HepG2 (cell line): ENCODE measurements around the gene WSB2. TPM values are rescaled to one million over a fixed set of nuclear protein-coding genes. Genes with fewer than 3 reads are reported as not detected.

Experiments used
- ATAC-seq: fragments of 200-7000 bp; cut with Tn5 transposase; 3 replicates; pipeline ENCODE4 v1.9.1; 2020; ENCODE audit warnings: mild to moderate bottlenecking, moderate library complexity
- BruUV-seq: library from RNA; stranded (reverse); fragments of 400-500 nt; replicated peaks from 2 replicates; lab custom pipeline; 2021; lab: Mats Ljungman, UMichigan
- CTCF ChIA-PET: fragments of 300-600 bp; formaldehyde crosslinking; extraction: SDS; loops from one replicate; lab custom pipeline; 2021; ENCODE audit warnings: low total read pairs, inconsistent platforms, low intra/inter-chr PET ratio; lab: Yijun Ruan, JAX
- POLR2A ChIA-PET: fragments of 350-600 bp; sonication (Branson Sonifier 250); formaldehyde crosslinking; loops from one replicate; lab custom pipeline; 2020; ENCODE audit warnings: antibody characterized with exemption, inconsistent platforms; lab: Yijun Ruan, JAX
- DNase-seq: peaks from one replicate; pipeline ENCODE4 v3.0.0-alpha.2; 2015; ENCODE audit warnings: low spot score
- FAIRE-seq: peaks from 3 replicates; lab custom pipeline; 2011; peaks lifted over from hg19 to GRCh38; lab: Jason Lieb, UNC
- H2AFZ ChIP-seq: one replicate; pipeline ENCODE4 v1.6.1; 2011; ENCODE audit warnings: low read length, inconsistent platforms
- H3K27ac ChIP-seq: fragments of 300-600 bp; 3 replicates; pipeline ENCODE4 v1.8.0; 2011; ENCODE audit warnings: mixed run types, mild to moderate bottlenecking, mixed read lengths, low read length, inconsistent platforms; ENCODE audit not compliant: insufficient read depth; ENCODE audit errors: extremely low read length
- H3K27me3 ChIP-seq, 2 experiments: fragments of 200-600 bp in 1 of 2; 2 replicates in 1 of 2; 3 replicates in 1 of 2; pipeline versions ENCODE4 v1.6.0 to v1.8.0; 2011; ENCODE audit warnings: low read length in 2 of 2, mild to moderate bottlenecking in 2 of 2, moderate library complexity in 2 of 2, inconsistent platforms in 1 of 2; ENCODE audit not compliant: insufficient read depth in 2 of 2, control insufficient read depth in 1 of 2
- H3K36me3 ChIP-seq, 2 experiments: fragments of 200-600 bp in 1 of 2; replicated peaks in 1 of 2; 2 replicates in 1 of 2; 3 replicates in 1 of 2; pipeline versions ENCODE4 v1.5.1 to v1.8.0; 2011; ENCODE audit warnings: low read length in 2 of 2, inconsistent platforms in 1 of 2; ENCODE audit not compliant: insufficient read depth in 2 of 2, control insufficient read depth in 1 of 2
- H3K4me1 ChIP-seq: 2 replicates; pipeline ENCODE4 v1.5.1; 2012; ENCODE audit warnings: low read length, inconsistent platforms; ENCODE audit not compliant: insufficient read depth
- H3K4me2 ChIP-seq: 2 replicates; pipeline ENCODE4 v1.6.0; 2011; ENCODE audit warnings: low read depth, low read length, inconsistent platforms
- H3K4me3 ChIP-seq, 3 experiments: fragments of 200-600 bp in 1 of 3; sonication (generic), shearing (Covaris generic) in 1 of 3; replicated peaks in 1 of 3; 2 replicates each; pipeline ENCODE4 v1.5.1; 2011 to 2016; ENCODE audit warnings: low read length in 3 of 3, inconsistent platforms in 2 of 3, low read depth in 2 of 3, mild to moderate bottlenecking in 2 of 3, control low read depth in 1 of 3, mixed read lengths in 1 of 3; ENCODE audit not compliant: insufficient read depth in 1 of 3
- H3K79me2 ChIP-seq: one replicate; pipeline ENCODE4 v1.6.1; 2011; ENCODE audit warnings: low read length, inconsistent platforms; ENCODE audit not compliant: insufficient read depth
- H3K9ac ChIP-seq: 2 replicates; pipeline ENCODE4 v1.6.0; 2011; ENCODE audit warnings: mild to moderate bottlenecking, low read depth, low read length, inconsistent platforms; ENCODE audit not compliant: insufficient read depth
- H3K9me3 ChIP-seq: 2 replicates; pipeline ENCODE4 v1.5.1; 2012; ENCODE audit warnings: mild to moderate bottlenecking, low read length
- H4K20me1 ChIP-seq: 2 replicates; pipeline ENCODE4 v1.6.0; 2011; ENCODE audit warnings: inconsistent platforms, mild to moderate bottlenecking, low read length, moderate library complexity; ENCODE audit not compliant: insufficient read depth
- HOXA7 ChIP-seq: sonication (generic); formaldehyde crosslinking; IDR thresholded peaks from 2 replicates; pipeline ENCODE4 v1.8.1; 2022; ENCODE audit warnings: mild to moderate bottlenecking, missing genetic modification reagents, moderate library complexity
- MED13 ChIP-seq: sonication (generic); formaldehyde crosslinking; IDR thresholded peaks from 2 replicates; pipeline ENCODE4 v1.5.0; 2020; ENCODE audit warnings: missing genetic modification reagents
- MXI1 ChIP-seq: IDR thresholded peaks from 3 replicates; pipeline ENCODE4 v1.6.1; 2012; ENCODE audit warnings: low read depth, low read length, inconsistent platforms, borderline replicate concordance
- SIN3A ChIP-seq: IDR thresholded peaks from 2 replicates; pipeline ENCODE4 v1.6.1; 2011; ENCODE audit warnings: low read depth, mild to moderate bottlenecking, control low read depth, low read length, borderline replicate concordance
- TARDBP ChIP-seq: sonication (generic); formaldehyde crosslinking; IDR thresholded peaks from 2 replicates; pipeline ENCODE4 v1.8.0; 2022; ENCODE audit warnings: mild to moderate bottlenecking, missing genetic modification reagents
- ZFAT ChIP-seq: sonication (generic); formaldehyde crosslinking; conservative IDR thresholded peaks from 2 replicates; pipeline ENCODE4 v1.8.1; 2023; ENCODE audit warnings: missing genetic modification reagents, inconsistent platforms
- ZNF317 ChIP-seq: sonication (generic); formaldehyde crosslinking; IDR thresholded peaks from 2 replicates; pipeline ENCODE4 v1.5.0; 2020; ENCODE audit warnings: mild to moderate bottlenecking, missing genetic modification reagents
- ZNF367 ChIP-seq: sonication (generic); formaldehyde crosslinking; IDR thresholded peaks from 2 replicates; pipeline ENCODE4 v1.4.0; 2020; ENCODE audit warnings: missing genetic modification reagents, borderline replicate concordance
- ZNF432 ChIP-seq: sonication (generic); formaldehyde crosslinking; IDR thresholded peaks from 2 replicates; pipeline ENCODE4 v1.5.0; 2020; ENCODE audit warnings: missing genetic modification reagents, mild to moderate bottlenecking, borderline replicate concordance
- ZNF605 ChIP-seq: sonication (generic); formaldehyde crosslinking; IDR thresholded peaks from 2 replicates; pipeline ENCODE4 v1.8.0; 2022; ENCODE audit warnings: mild to moderate bottlenecking, missing genetic modification reagents
- ZNF777 ChIP-seq: sonication (generic); formaldehyde crosslinking; IDR thresholded peaks from 2 replicates; pipeline ENCODE4 v1.4.0; 2020; ENCODE audit warnings: missing genetic modification reagents
- whole genome bisulfite sequencing: methylation state at CpG from one replicate; pipeline ENCODE4 v1.1.6; 2017; ENCODE audit warnings: low lambda C conversion rate; 5-methylcytosine and 5-hydroxymethylcytosine counted together
- in situ Hi-C: cut with HindIII; loops from 2 replicates; pipeline ENCODE4 v1.10.0; 2017; ENCODE audit warnings: low pct_unique_long_range_greater_than_20kb; ENCODE audit not compliant: extremely low pct_ligation_motif_present
- intact Hi-C: fragments of 100-400 bp; cut with micrococcal nuclease; formaldehyde crosslinking; loops from one replicate; pipeline ENCODE4 v1.10.0; 2022; ENCODE audit not compliant: unreplicated experiment
- polyA plus RNA-seq, 8 experiments: library from polyadenylated mRNA; depleted of rRNA in 3 of 8; stranded (reverse) in 7 of 8; unstranded in 1 of 8; fragments of >200 nt; fragmentation: Illumina TruSeq in 4 of 8; extraction: Trizol in 4 of 8; gene quantifications; 2 replicates each; pipeline versions ENCODE4 v1.2.1 to v1.2.3, GENCODE V29; 2011 to 2016; ENCODE audit warnings: low read depth in 4 of 8, missing spikeins in 1 of 8, mixed read lengths in 1 of 8; ENCODE audit not compliant: insufficient read depth in 1 of 8
- total RNA-seq, 5 experiments: library from RNA; depleted of rRNA; stranded (reverse); fragments of >200 nt; fragmentation: Illumina TruSeq; extraction: Trizol; gene quantifications; 2 replicates each; pipeline ENCODE4 v1.2.3, GENCODE V29; 2016; ENCODE audit warnings: low read depth in 1 of 5
- TF ChIP-seq, protein P1 (sequence below): sonication (generic); formaldehyde crosslinking; IDR thresholded peaks from 2 replicates; pipeline ENCODE4 v1.4.0; 2020; ENCODE audit warnings: missing genetic modification reagents
- TF ChIP-seq, protein P2 (sequence below): IDR thresholded peaks from 2 replicates; pipeline ENCODE4 v1.6.1; 2018; ENCODE audit warnings: missing genetic modification reagents
- TF ChIP-seq, protein P3 (sequence below): sonication (generic); formaldehyde crosslinking; IDR thresholded peaks from 2 replicates; pipeline ENCODE4 v1.4.0; 2020; ENCODE audit warnings: mild to moderate bottlenecking, missing genetic modification reagents
- TF ChIP-seq, protein P4 (sequence below): sonication (generic); formaldehyde crosslinking; IDR thresholded peaks from 2 replicates; pipeline ENCODE4 v1.9.0; 2021; ENCODE audit warnings: mild to moderate bottlenecking, missing genetic modification reagents

The WSB2 gene
- total and polyA plus RNA-seq, 2 of the 13 experiments (the other 11 are each of a cell fraction or from before 2014, with no cell fraction given), result 31.0 to 82.8 TPM

DNA sequence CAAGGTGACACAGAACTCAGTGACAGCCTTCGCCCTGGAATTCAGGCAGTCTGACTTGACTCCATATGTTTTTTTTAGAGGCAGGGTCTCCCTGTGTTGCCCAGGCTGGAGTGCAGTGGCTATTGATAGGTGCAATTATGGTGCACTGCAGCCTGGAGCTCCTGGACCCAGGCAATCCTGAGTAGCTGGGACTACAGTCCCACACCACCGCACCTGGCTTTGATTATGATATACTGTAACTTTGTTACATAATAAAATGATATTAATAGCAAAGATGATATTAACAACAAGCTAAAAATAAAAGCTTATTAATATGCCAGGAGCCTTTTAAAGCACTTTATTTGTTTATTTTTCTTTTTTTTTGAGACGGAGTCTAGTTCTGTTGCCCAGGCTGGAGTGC lies 33.1 kb upstream of the WSB2 start (continued):
- TF ChIP-seq ZNF432 (CRISPR knock-in tag) (no peak), ZNF777 (no peak)
- TF ChIP-seq, protein P1, sequence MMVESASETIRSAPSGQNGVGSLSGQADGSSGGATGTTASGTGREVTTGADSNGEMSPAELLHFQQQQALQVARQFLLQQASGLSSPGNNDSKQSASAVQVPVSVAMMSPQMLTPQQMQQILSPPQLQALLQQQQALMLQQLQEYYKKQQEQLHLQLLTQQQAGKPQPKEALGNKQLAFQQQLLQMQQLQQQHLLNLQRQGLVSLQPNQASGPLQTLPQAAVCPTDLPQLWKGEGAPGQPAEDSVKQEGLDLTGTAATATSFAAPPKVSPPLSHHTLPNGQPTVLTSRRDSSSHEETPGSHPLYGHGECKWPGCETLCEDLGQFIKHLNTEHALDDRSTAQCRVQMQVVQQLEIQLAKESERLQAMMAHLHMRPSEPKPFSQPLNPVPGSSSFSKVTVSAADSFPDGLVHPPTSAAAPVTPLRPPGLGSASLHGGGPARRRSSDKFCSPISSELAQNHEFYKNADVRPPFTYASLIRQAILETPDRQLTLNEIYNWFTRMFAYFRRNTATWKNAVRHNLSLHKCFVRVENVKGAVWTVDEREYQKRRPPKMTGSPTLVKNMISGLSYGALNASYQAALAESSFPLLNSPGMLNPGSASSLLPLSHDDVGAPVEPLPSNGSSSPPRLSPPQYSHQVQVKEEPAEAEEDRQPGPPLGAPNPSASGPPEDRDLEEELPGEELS (CRISPR knock-in tag), result no peak

DNA sequence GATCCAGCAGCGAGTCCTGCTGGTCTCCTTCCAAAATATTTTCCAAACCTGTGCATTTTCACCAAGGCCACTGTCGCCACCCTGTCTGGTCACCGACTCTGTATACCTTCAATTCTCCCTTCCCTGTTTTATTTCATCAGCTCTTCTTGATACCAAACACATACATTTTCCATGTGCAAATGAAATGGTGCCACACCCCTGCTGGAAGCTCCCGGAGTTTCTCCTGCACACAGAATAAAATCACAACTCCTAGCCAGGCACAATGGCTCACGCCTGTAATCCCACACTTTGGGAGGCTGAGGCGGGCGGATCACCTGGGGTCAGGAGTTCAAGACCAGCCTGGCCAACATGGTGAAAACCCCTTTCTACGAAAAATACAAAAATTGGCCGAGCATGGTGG lies 28.8 kb upstream of the WSB2 start:
- Histone ChIP-seq H4K20me1 (no peaks in the 10 kb centered on the region), H3K27me3 (no peaks in the 10 kb centered on the region), H3K4me2 (no peak overlapping the region), H2AFZ (no peak overlapping the region), H3K79me2 (no peaks in the 10 kb centered on the region), H3K36me3 (no peaks in the 10 kb centered on the region), H3K4me1 (no peaks in the 10 kb centered on the region), H3K4me3 (no peak overlapping the region), H3K9ac (no peak overlapping the region), H3K9me3 (no peaks in the 10 kb centered on the region), H3K27ac (no peak overlapping the region)
- no TSS peak for BruUV-seq
- POLR2A ChIA-PET, result no interaction called here
- FAIRE-seq, result no peak
- DNase-seq, result no peak
- 90% methylated on average over 9 of the region's 9 CpGs for WGBS
- CTCF ChIA-PET, result no interaction called here
- ATAC-seq, result no peak
- intact Hi-C loops, result no loop called here
- in situ Hi-C loops, result no loop called here
- TF ChIP-seq ZNF317, result no peak
- TF ChIP-seq ZNF367 (CRISPR knock-in tag), result no peak
- TF ChIP-seq, protein P2, sequence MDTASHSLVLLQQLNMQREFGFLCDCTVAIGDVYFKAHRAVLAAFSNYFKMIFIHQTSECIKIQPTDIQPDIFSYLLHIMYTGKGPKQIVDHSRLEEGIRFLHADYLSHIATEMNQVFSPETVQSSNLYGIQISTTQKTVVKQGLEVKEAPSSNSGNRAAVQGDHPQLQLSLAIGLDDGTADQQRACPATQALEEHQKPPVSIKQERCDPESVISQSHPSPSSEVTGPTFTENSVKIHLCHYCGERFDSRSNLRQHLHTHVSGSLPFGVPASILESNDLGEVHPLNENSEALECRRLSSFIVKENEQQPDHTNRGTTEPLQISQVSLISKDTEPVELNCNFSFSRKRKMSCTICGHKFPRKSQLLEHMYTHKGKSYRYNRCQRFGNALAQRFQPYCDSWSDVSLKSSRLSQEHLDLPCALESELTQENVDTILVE, result no peak
- TF ChIP-seq, protein P3, sequence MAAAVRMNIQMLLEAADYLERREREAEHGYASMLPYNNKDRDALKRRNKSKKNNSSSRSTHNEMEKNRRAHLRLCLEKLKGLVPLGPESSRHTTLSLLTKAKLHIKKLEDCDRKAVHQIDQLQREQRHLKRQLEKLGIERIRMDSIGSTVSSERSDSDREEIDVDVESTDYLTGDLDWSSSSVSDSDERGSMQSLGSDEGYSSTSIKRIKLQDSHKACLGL (CRISPR knock-in tag), result no peak
- TF ChIP-seq TARDBP (CRISPR knock-in tag), result no peak
- TF ChIP-seq MXI1, result no peak
- TF ChIP-seq SIN3A, result no peak
- no peak for TF ChIP-seq HOXA7 (CRISPR knock-in tag)
- TF ChIP-seq ZFAT, result no peak
- no peak for TF ChIP-seq MED13 (CRISPR knock-in tag)
- TF ChIP-seq, protein P4, sequence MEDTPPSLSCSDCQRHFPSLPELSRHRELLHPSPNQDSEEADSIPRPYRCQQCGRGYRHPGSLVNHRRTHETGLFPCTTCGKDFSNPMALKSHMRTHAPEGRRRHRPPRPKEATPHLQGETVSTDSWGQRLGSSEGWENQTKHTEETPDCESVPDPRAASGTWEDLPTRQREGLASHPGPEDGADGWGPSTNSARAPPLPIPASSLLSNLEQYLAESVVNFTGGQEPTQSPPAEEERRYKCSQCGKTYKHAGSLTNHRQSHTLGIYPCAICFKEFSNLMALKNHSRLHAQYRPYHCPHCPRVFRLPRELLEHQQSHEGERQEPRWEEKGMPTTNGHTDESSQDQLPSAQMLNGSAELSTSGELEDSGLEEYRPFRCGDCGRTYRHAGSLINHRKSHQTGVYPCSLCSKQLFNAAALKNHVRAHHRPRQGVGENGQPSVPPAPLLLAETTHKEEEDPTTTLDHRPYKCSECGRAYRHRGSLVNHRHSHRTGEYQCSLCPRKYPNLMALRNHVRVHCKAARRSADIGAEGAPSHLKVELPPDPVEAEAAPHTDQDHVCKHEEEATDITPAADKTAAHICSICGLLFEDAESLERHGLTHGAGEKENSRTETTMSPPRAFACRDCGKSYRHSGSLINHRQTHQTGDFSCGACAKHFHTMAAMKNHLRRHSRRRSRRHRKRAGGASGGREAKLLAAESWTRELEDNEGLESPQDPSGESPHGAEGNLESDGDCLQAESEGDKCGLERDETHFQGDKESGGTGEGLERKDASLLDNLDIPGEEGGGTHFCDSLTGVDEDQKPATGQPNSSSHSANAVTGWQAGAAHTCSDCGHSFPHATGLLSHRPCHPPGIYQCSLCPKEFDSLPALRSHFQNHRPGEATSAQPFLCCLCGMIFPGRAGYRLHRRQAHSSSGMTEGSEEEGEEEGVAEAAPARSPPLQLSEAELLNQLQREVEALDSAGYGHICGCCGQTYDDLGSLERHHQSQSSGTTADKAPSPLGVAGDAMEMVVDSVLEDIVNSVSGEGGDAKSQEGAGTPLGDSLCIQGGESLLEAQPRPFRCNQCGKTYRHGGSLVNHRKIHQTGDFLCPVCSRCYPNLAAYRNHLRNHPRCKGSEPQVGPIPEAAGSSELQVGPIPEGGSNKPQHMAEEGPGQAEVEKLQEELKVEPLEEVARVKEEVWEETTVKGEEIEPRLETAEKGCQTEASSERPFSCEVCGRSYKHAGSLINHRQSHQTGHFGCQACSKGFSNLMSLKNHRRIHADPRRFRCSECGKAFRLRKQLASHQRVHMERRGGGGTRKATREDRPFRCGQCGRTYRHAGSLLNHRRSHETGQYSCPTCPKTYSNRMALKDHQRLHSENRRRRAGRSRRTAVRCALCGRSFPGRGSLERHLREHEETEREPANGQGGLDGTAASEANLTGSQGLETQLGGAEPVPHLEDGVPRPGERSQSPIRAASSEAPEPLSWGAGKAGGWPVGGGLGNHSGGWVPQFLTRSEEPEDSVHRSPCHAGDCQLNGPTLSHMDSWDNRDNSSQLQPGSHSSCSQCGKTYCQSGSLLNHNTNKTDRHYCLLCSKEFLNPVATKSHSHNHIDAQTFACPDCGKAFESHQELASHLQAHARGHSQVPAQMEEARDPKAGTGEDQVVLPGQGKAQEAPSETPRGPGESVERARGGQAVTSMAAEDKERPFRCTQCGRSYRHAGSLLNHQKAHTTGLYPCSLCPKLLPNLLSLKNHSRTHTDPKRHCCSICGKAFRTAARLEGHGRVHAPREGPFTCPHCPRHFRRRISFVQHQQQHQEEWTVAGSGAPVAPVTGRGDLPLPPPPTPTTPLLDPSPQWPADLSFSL (CRISPR knock-in tag), result no peak
- no peak for TF ChIP-seq ZNF605 (CRISPR knock-in tag)
